ENCODE results near the gene GAS7.

DNA sequence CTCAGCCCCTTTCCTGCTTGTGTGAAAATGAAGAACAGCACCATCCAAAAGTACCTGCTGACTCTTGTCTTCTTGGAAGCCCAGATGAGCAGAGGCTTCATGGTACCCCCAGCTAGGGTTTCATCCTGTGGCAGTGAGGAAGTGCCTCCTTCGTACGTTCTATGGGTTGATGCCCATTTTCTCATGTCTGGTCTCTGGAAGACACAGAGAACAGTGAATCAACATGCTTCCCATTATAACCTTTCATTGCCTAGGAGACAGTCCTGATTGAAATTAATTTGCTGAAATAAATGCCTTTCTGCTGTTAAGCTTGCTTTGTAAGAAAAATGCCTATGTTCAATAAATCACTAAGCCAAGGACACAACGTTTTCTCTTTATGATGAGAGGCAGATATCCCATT lies 329.9 kb downstream of the GAS7 start:
- no peak for TF ChIP-seq EZH2 (IDR thresholded peaks at IDR 0.05; ENCODE audit: insufficient read depth, low read length)
- TF ChIP-seq, protein P1, sequence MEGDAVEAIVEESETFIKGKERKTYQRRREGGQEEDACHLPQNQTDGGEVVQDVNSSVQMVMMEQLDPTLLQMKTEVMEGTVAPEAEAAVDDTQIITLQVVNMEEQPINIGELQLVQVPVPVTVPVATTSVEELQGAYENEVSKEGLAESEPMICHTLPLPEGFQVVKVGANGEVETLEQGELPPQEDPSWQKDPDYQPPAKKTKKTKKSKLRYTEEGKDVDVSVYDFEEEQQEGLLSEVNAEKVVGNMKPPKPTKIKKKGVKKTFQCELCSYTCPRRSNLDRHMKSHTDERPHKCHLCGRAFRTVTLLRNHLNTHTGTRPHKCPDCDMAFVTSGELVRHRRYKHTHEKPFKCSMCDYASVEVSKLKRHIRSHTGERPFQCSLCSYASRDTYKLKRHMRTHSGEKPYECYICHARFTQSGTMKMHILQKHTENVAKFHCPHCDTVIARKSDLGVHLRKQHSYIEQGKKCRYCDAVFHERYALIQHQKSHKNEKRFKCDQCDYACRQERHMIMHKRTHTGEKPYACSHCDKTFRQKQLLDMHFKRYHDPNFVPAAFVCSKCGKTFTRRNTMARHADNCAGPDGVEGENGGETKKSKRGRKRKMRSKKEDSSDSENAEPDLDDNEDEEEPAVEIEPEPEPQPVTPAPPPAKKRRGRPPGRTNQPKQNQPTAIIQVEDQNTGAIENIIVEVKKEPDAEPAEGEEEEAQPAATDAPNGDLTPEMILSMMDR (IDR thresholded peaks at IDR 0.05; ENCODE audit: insufficient read depth, low read depth, low read length): no peak
